GM21717 (cell line): ENCODE results near the gene OSBPL10.

Experiments
- ATAC-seq: cut with Tn5 transposase; IDR thresholded peaks from one replicate; pipeline ENCODE4 v1.9.1; 2021; ENCODE audit warnings: mild to moderate bottlenecking, moderate library complexity; ENCODE audit not compliant: unreplicated experiment

The OSBPL10 gene

GRCh38 chr3:31680072-31680870, 300.8 kb downstream of the OSBPL10 start:
- no peak for ATAC-seq

- ATAC-seq: no peak
Measured at GRCh38 chr3:31676556-31676955, 304.5 kb downstream of the OSBPL10 start.

GRCh38 chr3:31673950-31674349, 307.1 kb downstream of the OSBPL10 start:
- ATAC-seq: no peak

- no peak for ATAC-seq
Measured at GRCh38 chr3:31671976-31672375, 309.1 kb downstream of the OSBPL10 start.

GRCh38 chr3:31671451-31671850, 309.6 kb downstream of the OSBPL10 start:
- ATAC-seq: no peak

GRCh38 chr3:31670722-31671121, 310.3 kb downstream of the OSBPL10 start:
- ATAC-seq: no peak

- no peak for ATAC-seq
Measured at GRCh38 chr3:31670136-31670535, 310.9 kb downstream of the OSBPL10 start.

- ATAC-seq: no peak
Measured at GRCh38 chr3:31668242-31668641, 312.8 kb downstream of the OSBPL10 start.

- no peak for ATAC-seq
Measured at GRCh38 chr3:31667582-31667981, 313.5 kb downstream of the OSBPL10 start.

GRCh38 chr3:31664031-31664430, 317.0 kb downstream of the OSBPL10 start:
- no peak for ATAC-seq

GRCh38 chr3:31661993-31662670, 318.9 kb downstream of the OSBPL10 start:
- ATAC-seq: no peak

GRCh38 chr3:31661286-31661685, 319.8 kb downstream of the OSBPL10 start:
- ATAC-seq: no peak

GRCh38 chr3:31659246-31659645, 321.8 kb downstream of the OSBPL10 start:
- no peak for ATAC-seq

GRCh38 chr3:31654998-31655397, 326.1 kb downstream of the OSBPL10 start:
- ATAC-seq: no peak

GRCh38 chr3:31653464-31653863, 327.6 kb downstream of the OSBPL10 start:
- no peak for ATAC-seq

GRCh38 chr3:31652296-31652695, 328.8 kb downstream of the OSBPL10 start:
- ATAC-seq: no peak

- no peak for ATAC-seq
Measured at GRCh38 chr3:31648286-31648968, 332.6 kb downstream of the OSBPL10 start.

GRCh38 chr3:31645256-31645655, 335.8 kb downstream of the OSBPL10 start:
- ATAC-seq: no peak

- ATAC-seq: no peak
Measured at GRCh38 chr3:31639828-31640227, 341.2 kb downstream of the OSBPL10 start.

GRCh38 chr3:31636694-31637442, 344.2 kb downstream of the OSBPL10 start:
- ATAC-seq: no peak

GRCh38 chr3:31636049-31636448, 345.0 kb downstream of the OSBPL10 start:
- ATAC-seq: no peak
